DLD1 (cell line): ENCODE results near the gene CLDN14.

Source experiments
- in situ Hi-C: cut with HindIII; loops from 2 replicates; pipeline ENCODE4 v1.10.0; 2017; ENCODE audit warnings: low sequenced_read_pairs

CLDN14 gene

GRCh38 chr21:36436829-36437744 is 42.8 kb downstream of the CLDN14 start:
- in situ Hi-C loops: no loop called here

GRCh38 chr21:36434144-36434543 is 45.8 kb downstream of the CLDN14 start:
- in situ Hi-C loops: no loop called here

GRCh38 chr21:36433059-36433709 is 46.7 kb downstream of the CLDN14 start:
- in situ Hi-C loops: no loop called here

GRCh38 chr21:36431252-36431651 is 48.7 kb downstream of the CLDN14 start:
- in situ Hi-C loops: no loop called here

GRCh38 chr21:36430841-36431240 is 49.1 kb downstream of the CLDN14 start:
- in situ Hi-C loops: no loop called here

GRCh38 chr21:36429947-36430546 is 49.9 kb downstream of the CLDN14 start:
- in situ Hi-C loops: no loop called here

- in situ Hi-C loops: no loop called here
Measured at GRCh38 chr21:36428761-36429432, 51.0 kb downstream of the CLDN14 start.

- in situ Hi-C loops: no loop called here
Measured at GRCh38 chr21:36427502-36427901, 52.4 kb downstream of the CLDN14 start.

GRCh38 chr21:36425286-36425685 is 54.6 kb downstream of the CLDN14 start:
- in situ Hi-C loops: no loop called here

GRCh38 chr21:36424592-36424991 is 55.3 kb downstream of the CLDN14 start:
- in situ Hi-C loops: no loop called here

- in situ Hi-C loops: no loop called here
Measured at GRCh38 chr21:36423771-36424433, 56.0 kb downstream of the CLDN14 start.

GRCh38 chr21:36422279-36423098 is 57.4 kb downstream of the CLDN14 start:
- in situ Hi-C loops: no loop called here

- in situ Hi-C loops: no loop called here
Measured at GRCh38 chr21:36420571-36421339, 59.2 kb downstream of the CLDN14 start.

- in situ Hi-C loops: no loop called here
Measured at GRCh38 chr21:36419996-36420395, 59.9 kb downstream of the CLDN14 start.

GRCh38 chr21:36419241-36419640 is 60.7 kb downstream of the CLDN14 start:
- in situ Hi-C loops: no loop called here

- in situ Hi-C loops: no loop called here
Measured at GRCh38 chr21:36415375-36415774, 64.5 kb downstream of the CLDN14 start.

- in situ Hi-C loops: loop anchor here (5.0 kb wide), 1 partner anchor 79 kb away; no protein-coding TSS in a partner anchor
Measured at GRCh38 chr21:36412916-36413315, 67.0 kb downstream of the CLDN14 start.

- in situ Hi-C loops: loop anchor here (5.0 kb wide), 1 partner anchor 81 kb away; no protein-coding TSS in a partner anchor
Measured at GRCh38 chr21:36411301-36411700, 68.6 kb downstream of the CLDN14 start.
